DMS79 (cell line): ENCODE measurements around the gene GCK.
A peak's percentile ranks its signal among the peaks of the same experiment; 100 is the strongest.

Experiments
- DNase-seq: peaks from one replicate; lab custom pipeline; 2025; lab: John Stamatoyannopoulos, UW

GCK gene

GRCh38 chr7:44222776-44223261, 33.6 kb upstream of the GCK start:
- no peak for DNase-seq

- DNase-seq = no peak
Measured at GRCh38 chr7:44222074-44222473, 32.8 kb upstream of the GCK start.

GRCh38 chr7:44221231-44221791, 32.1 kb upstream of the GCK start:
- no peak for DNase-seq

GRCh38 chr7:44220358-44221112, 31.3 kb upstream of the GCK start:
- DNase-seq = no peak

- DNase-seq = no peak
Measured at GRCh38 chr7:44220046-44220357, 30.8 kb upstream of the GCK start.

GRCh38 chr7:44219371-44220045, 30.3 kb upstream of the GCK start:
- no peak for DNase-seq

- DNase-seq = no peak
Measured at GRCh38 chr7:44218418-44219201, 29.4 kb upstream of the GCK start.

- no peak for DNase-seq
Measured at GRCh38 chr7:44217852-44218402, 28.7 kb upstream of the GCK start.

GRCh38 chr7:44217223-44217714, 28.0 kb upstream of the GCK start:
- DNase-seq = no peak

- no peak for DNase-seq
Measured at GRCh38 chr7:44216521-44217222, 27.4 kb upstream of the GCK start.

- peak; percentile 73 for DNase-seq
Measured at GRCh38 chr7:44216019-44216418, 26.8 kb upstream of the GCK start.

- peak; percentile 73 for DNase-seq
Measured at GRCh38 chr7:44215531-44215930, 26.3 kb upstream of the GCK start.

- no peak for DNase-seq
Measured at GRCh38 chr7:44213877-44214388, 24.7 kb upstream of the GCK start.

GRCh38 chr7:44213206-44213876, 24.1 kb upstream of the GCK start:
- DNase-seq = no peak

- no peak for DNase-seq
Measured at GRCh38 chr7:44212581-44213184, 23.4 kb upstream of the GCK start.

GRCh38 chr7:44212018-44212417, 22.8 kb upstream of the GCK start:
- DNase-seq = no peak

GRCh38 chr7:44211126-44211675, 22.0 kb upstream of the GCK start:
- DNase-seq = no peak

GRCh38 chr7:44210107-44210506, 20.9 kb upstream of the GCK start:
- DNase-seq = no peak

- no peak for DNase-seq
Measured at GRCh38 chr7:44208085-44208484, 18.8 kb upstream of the GCK start.

- no peak for DNase-seq
Measured at GRCh38 chr7:44206008-44206407, 16.8 kb upstream of the GCK start.
